NT2/D1 (cell line): ENCODE data around the gene CRPPA.

ENCODE experiments used
- DNase-seq: peaks from one replicate; pipeline ENCODE4 v3.0.0-alpha.2; 2011; ENCODE audit warnings: low read depth, low spot score
- H3K27me3 ChIP-seq: 2 replicates; pipeline ENCODE4 v1.6.0; 2011; ENCODE audit warnings: mild to moderate bottlenecking; ENCODE audit not compliant: insufficient read length, insufficient read depth
- H3K36me3 ChIP-seq: 2 replicates; pipeline ENCODE4 v1.6.1; 2011; ENCODE audit warnings: mild to moderate bottlenecking, low read length, mixed read lengths; ENCODE audit not compliant: insufficient read depth, insufficient read length
- H3K4me1 ChIP-seq: 2 replicates; pipeline ENCODE4 v1.5.1; 2011; ENCODE audit not compliant: insufficient read depth, insufficient read length
- H3K4me3 ChIP-seq: 2 replicates; pipeline ENCODE4 v1.5.1; 2011; ENCODE audit warnings: low read depth; ENCODE audit not compliant: insufficient read length
- H3K9ac ChIP-seq: 2 replicates; pipeline ENCODE4 v1.6.0; 2011; ENCODE audit warnings: low read depth; ENCODE audit not compliant: insufficient read length
- H3K9me3 ChIP-seq: 2 replicates; pipeline ENCODE4 v1.5.1; 2011; ENCODE audit warnings: mild to moderate bottlenecking, low read length; ENCODE audit not compliant: insufficient read depth
- SUZ12 ChIP-seq: IDR thresholded peaks from 2 replicates; pipeline ENCODE4 v1.6.1; 2011; ENCODE audit not compliant: insufficient read length, insufficient read depth; ENCODE audit errors: extremely low read depth
- YY1 ChIP-seq: IDR thresholded peaks from 2 replicates; pipeline ENCODE4 v1.6.1; 2011; ENCODE audit not compliant: insufficient read length, insufficient read depth
- ZNF274 ChIP-seq: IDR thresholded peaks from 2 replicates; pipeline ENCODE4 v1.6.1; 2011; ENCODE audit warnings: mild to moderate bottlenecking, low read depth, low read length

CRPPA gene

GRCh38 chr7:16432425-16432731 lies 11.0 kb upstream of the CRPPA start:
- no peak overlapping the region for H3K9ac ChIP-seq
- DNase-seq: no peak
- no peaks in the 10 kb centered on the region for H3K36me3 ChIP-seq
- H3K4me3 ChIP-seq: no peak overlapping the region
- H3K9me3 ChIP-seq: no peaks in the 10 kb centered on the region
- no peaks in the 10 kb centered on the region for H3K4me1 ChIP-seq
- no peaks in the 10 kb centered on the region for H3K27me3 ChIP-seq
- TF ChIP-seq YY1: no peak
- TF ChIP-seq ZNF274: no peak
- TF ChIP-seq SUZ12: no peak

GRCh38 chr7:16431646-16432424 lies 10.5 kb upstream of the CRPPA start:
- Histone ChIP-seq H3K27me3 (no peaks in the 10 kb centered on the region), H3K9ac (no peak overlapping the region), H3K4me3 (no peak overlapping the region), H3K36me3 (no peaks in the 10 kb centered on the region), H3K9me3 (no peaks in the 10 kb centered on the region), H3K4me1 (no peaks in the 10 kb centered on the region)
- peak; percentile 51 for DNase-seq
- TF ChIP-seq ZNF274 (no peak), YY1 (no peak), SUZ12 (no peak)

DNA sequence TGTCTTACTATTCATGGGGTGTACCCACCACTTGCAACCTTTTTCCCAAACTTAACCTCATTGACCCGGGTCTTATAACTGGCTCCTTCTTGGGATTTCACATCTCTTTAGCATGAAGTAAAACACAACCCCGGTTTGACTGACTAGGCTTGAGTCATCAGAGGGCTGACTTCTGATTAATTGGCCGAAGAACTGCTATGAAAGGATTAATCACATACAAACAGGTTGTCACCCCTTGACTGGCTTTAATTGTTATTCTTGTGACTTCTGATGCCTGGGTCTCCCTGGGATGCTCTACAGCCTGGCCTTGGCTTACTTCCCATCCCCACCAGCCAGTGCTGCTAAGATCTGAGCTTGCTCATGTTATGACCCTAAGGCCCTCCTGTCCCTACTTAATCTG lies 8.8 kb upstream of the CRPPA start:
- H3K27me3 ChIP-seq: no peaks in the 10 kb centered on the region
- TF ChIP-seq ZNF274 (no peak), YY1 (no peak), SUZ12 (no peak)
- H3K4me3 ChIP-seq: no peak overlapping the region
- H3K4me1 ChIP-seq: no peaks in the 10 kb centered on the region
- no peak for DNase-seq
- no peak overlapping the region for H3K9ac ChIP-seq
- no peaks in the 10 kb centered on the region for H3K36me3 ChIP-seq
- H3K9me3 ChIP-seq: no peaks in the 10 kb centered on the region

DNA sequence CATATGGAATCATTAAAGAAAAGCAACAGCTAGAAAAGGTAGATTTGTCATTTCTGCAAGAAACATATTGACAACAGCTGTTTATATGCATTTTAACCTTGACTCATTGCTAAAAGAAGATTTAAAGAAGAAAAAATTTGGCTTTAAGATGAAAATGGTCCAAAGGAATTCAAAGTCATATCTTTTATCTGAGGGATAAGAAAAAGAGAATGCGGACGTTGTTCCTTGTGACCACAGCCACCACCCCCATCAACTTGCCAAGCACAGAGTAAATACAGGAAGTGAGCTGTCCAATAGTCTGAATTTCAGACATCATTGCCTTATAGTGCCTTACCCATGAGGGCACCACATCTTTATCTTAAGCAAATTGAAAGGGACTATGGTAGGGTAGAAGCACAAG lies 7.3 kb upstream of the CRPPA start:
- no peak for TF ChIP-seq ZNF274
- no peak overlapping the region for H3K4me3 ChIP-seq
- DNase-seq: no peak

DNA sequence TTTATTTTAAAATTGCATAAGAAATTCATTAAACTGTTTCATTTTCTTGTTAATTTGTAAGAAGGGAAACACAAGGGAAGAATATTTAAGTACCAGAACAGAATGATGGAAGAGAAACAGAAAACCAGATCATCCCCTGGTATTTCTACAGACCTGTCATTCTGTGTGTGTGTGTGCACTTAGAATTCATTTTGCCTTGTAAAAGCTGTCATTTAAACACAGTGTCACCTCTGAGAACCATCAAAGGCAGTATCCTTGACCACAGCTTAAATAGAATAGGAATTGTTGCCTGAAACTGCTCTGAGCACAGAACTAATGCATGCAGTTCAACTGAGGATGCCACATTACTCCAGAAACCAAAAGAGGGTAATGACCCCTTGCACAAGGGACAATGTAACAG lies 6.8 kb upstream of the CRPPA start:
- no peaks in the 10 kb centered on the region for H3K9me3 ChIP-seq
- no peaks in the 10 kb centered on the region for H3K36me3 ChIP-seq
- H3K9ac ChIP-seq: no peak overlapping the region
- H3K4me1 ChIP-seq: no peaks in the 10 kb centered on the region
- H3K4me3 ChIP-seq: no peak overlapping the region
- TF ChIP-seq ZNF274 (no peak), YY1 (no peak), SUZ12 (no peak)
- no peaks in the 10 kb centered on the region for H3K27me3 ChIP-seq
- no peak for DNase-seq

More for the DNA sequence above, 7.3 kb upstream of the CRPPA start:
- H3K27me3 ChIP-seq: no peaks in the 10 kb centered on the region
- no peak overlapping the region for H3K9ac ChIP-seq
- no peaks in the 10 kb centered on the region for H3K9me3 ChIP-seq
- H3K36me3 ChIP-seq: no peaks in the 10 kb centered on the region
- no peaks in the 10 kb centered on the region for H3K4me1 ChIP-seq

GRCh38 chr7:16423761-16424160 lies 2.4 kb upstream of the CRPPA start:
- TF ChIP-seq YY1 (no peak), SUZ12 (no peak), ZNF274 (no peak)
- DNase-seq: no peak
- no peaks in the 10 kb centered on the region for H3K27me3 ChIP-seq
- H3K4me1 ChIP-seq: no peaks in the 10 kb centered on the region
- no peak overlapping the region for H3K4me3 ChIP-seq
- no peaks in the 10 kb centered on the region for H3K9me3 ChIP-seq
- H3K9ac ChIP-seq: no peak overlapping the region
- no peaks in the 10 kb centered on the region for H3K36me3 ChIP-seq

DNA sequence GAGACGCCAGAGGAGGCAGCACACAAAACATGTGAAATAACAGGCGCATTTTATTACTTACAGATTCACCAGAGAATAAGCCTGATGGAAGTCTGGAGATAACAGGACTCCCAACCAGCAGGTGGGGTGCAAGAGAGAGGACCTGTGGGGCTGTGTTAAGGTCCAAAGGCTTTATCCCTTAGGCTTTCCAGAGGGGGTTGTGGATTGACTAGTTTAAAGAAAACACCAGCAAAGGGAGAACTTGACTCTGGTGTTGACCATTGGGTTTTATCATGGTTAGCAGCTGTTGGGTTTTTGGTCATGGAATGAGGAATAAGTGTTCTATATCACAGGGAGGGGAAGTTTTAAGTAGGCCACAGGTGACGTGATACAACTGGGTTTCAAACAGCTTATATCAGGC lies 1.6 kb upstream of the CRPPA start:
- H3K4me1 ChIP-seq: no peaks in the 10 kb centered on the region
- no peaks in the 10 kb centered on the region for H3K27me3 ChIP-seq
- TF ChIP-seq ZNF274: no peak
- TF ChIP-seq YY1: no peak
- TF ChIP-seq SUZ12: no peak

DNA sequence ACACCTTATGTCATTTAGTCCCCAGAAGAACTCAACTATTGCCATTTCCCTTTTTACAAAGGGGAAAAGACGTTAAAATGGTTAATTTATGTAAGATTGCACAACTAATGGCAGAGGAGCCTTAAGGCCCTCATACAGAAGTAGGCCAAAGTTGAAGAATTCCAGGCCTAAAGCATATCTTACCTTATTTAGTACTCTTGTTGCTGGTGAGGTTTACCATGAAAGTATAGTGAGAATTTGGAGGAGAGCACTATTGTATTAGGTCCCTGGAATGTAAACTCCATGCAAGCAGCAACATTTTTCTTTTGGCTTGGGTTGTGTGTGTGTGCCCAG lies 731 bp upstream of the CRPPA start:
- TF ChIP-seq ZNF274 (no peak), SUZ12 (no peak)
- H3K36me3 ChIP-seq: no peaks in the 10 kb centered on the region
- no peaks in the 10 kb centered on the region for H3K9me3 ChIP-seq
- H3K9ac ChIP-seq: no peak overlapping the region
- no peaks in the 10 kb centered on the region for H3K27me3 ChIP-seq
- H3K4me1 ChIP-seq: no peaks in the 10 kb centered on the region
- no peak overlapping the region for H3K4me3 ChIP-seq
- no peak for DNase-seq

More for the DNA sequence above, 1.6 kb upstream of the CRPPA start:
- DNase-seq: no peak
- H3K9ac ChIP-seq: no peak overlapping the region
- H3K9me3 ChIP-seq: no peaks in the 10 kb centered on the region
- no peak overlapping the region for H3K4me3 ChIP-seq
- no peaks in the 10 kb centered on the region for H3K36me3 ChIP-seq
